Duodenal mucosa (tissue), 2 donors: ENCODE measurements around the gene NTRK3.

ENCODE experiments used
- H3K27ac ChIP-seq: one replicate; pipeline ENCODE4 v1.7.0; 2013; ENCODE audit warnings: low read depth, low read length
- H3K27me3 ChIP-seq, 2 donors: one replicate each; pipeline ENCODE4 v1.7.0; 2013; ENCODE audit warnings: low read length in 2 of 2, control low read depth in 1 of 2; ENCODE audit not compliant: insufficient read depth in 2 of 2, control insufficient read depth in 1 of 2
- H3K36me3 ChIP-seq, 2 donors: one replicate each; pipeline ENCODE4 v1.7.0; 2013; ENCODE audit warnings: low read length in 2 of 2, control low read depth in 1 of 2; ENCODE audit not compliant: insufficient read depth in 2 of 2, control insufficient read depth in 1 of 2
- H3K4me1 ChIP-seq, 2 donors: one replicate each; pipeline ENCODE4 v1.7.0; 2013; ENCODE audit warnings: low read length in 2 of 2, control low read depth in 1 of 2; ENCODE audit not compliant: insufficient read depth in 2 of 2, control insufficient read depth in 1 of 2
- H3K4me3 ChIP-seq, 2 donors: one replicate each; pipeline ENCODE4 v1.7.0; 2013; ENCODE audit warnings: low read length in 2 of 2, low read depth in 1 of 2
- H3K9ac ChIP-seq, 2 donors: one replicate each; pipeline ENCODE4 v1.7.0; 2013; ENCODE audit warnings: low read length in 2 of 2, low read depth in 1 of 2
- H3K9me3 ChIP-seq, 2 donors: one replicate each; pipeline ENCODE4 v1.7.0; 2013; ENCODE audit warnings: low read length in 2 of 2, control low read depth in 1 of 2; ENCODE audit not compliant: control insufficient read depth in 1 of 2

Gene NTRK3

DNA sequence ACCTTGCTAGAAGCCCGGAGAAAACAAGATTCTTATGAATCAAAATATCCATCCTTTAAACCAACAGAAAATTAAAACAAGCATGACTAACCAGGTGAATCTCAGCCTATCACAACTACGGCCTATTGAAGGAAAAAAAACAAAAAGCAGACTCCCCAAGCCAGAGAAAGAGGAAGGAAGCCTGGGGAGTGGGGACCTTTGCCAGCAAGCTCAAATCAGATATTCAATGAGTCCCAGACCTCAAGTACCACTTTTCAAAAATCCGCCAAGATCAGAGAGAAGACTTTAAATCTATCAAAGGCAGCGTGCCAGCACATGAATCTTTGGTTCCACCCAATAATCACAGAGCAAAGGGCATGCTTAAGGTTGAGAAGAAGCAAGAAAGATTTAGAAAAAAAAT lies 253.8 kb downstream of the NTRK3 start:
- Histone ChIP-seq H3K36me3 (no peaks in the 10 kb centered on the region), H3K4me1 (no peaks in the 10 kb centered on the region), H3K4me3 (no peak overlapping the region), H3K27ac (no peak overlapping the region), H3K9me3 (no peaks in the 10 kb centered on the region), H3K9ac (no peak overlapping the region), H3K27me3 (no peaks in the 10 kb centered on the region)

- no peaks in the 10 kb centered on the region for H3K9me3 ChIP-seq
- no peak overlapping the region for H3K27ac ChIP-seq
- H3K27me3 ChIP-seq: no peaks in the 10 kb centered on the region
- no peak overlapping the region for H3K9ac ChIP-seq
- no peak overlapping the region for H3K4me3 ChIP-seq
- no peaks in the 10 kb centered on the region for H3K4me1 ChIP-seq
- no peaks in the 10 kb centered on the region for H3K36me3 ChIP-seq
These were observed 257.9 kb downstream of the NTRK3 start for GRCh38 chr15:87998630-87999029.

- Histone ChIP-seq H3K9ac (no peak overlapping the region), H3K27ac (no peak overlapping the region), H3K36me3 (no peaks in the 10 kb centered on the region), H3K4me3 (no peak overlapping the region), H3K4me1 (no peaks in the 10 kb centered on the region), H3K9me3 (no peaks in the 10 kb centered on the region), H3K27me3 (no peaks in the 10 kb centered on the region)
These were observed 269.8 kb downstream of the NTRK3 start for GRCh38 chr15:87986776-87987175.

DNA sequence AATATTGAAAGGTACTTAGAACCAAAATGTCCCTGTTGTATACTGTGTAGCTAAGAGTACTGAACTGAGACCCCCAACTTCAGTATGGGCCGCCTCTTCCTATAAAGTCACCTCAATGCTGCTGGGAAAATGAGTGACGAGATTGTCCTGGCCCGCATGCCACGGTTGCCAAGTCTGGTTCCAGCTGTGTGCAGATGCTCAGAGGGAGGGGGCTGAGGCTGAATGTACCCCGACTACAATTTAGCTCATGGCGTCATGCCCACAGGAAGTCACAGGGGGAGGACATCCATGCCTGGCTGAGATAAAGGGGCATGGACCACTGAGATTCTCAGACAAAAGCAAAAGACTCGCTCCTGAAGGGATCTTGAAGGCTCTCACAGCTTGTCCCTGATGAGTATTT lies 271.1 kb downstream of the NTRK3 start:
- Histone ChIP-seq H3K9ac (no peak overlapping the region), H3K4me3 (no peak overlapping the region), H3K9me3 (no peaks in the 10 kb centered on the region), H3K36me3 (no peaks in the 10 kb centered on the region), H3K27ac (no peak overlapping the region), H3K4me1 (no peaks in the 10 kb centered on the region), H3K27me3 (no peaks in the 10 kb centered on the region)

- no peaks in the 10 kb centered on the region for H3K4me1 ChIP-seq
- H3K9ac ChIP-seq: no peak overlapping the region
- no peak overlapping the region for H3K4me3 ChIP-seq
- no peaks in the 10 kb centered on the region for H3K27me3 ChIP-seq
- no peaks in the 10 kb centered on the region for H3K9me3 ChIP-seq
- H3K36me3 ChIP-seq: no peaks in the 10 kb centered on the region
- no peak overlapping the region for H3K27ac ChIP-seq
These were observed 274.6 kb downstream of the NTRK3 start for GRCh38 chr15:87981969-87982368.

DNA sequence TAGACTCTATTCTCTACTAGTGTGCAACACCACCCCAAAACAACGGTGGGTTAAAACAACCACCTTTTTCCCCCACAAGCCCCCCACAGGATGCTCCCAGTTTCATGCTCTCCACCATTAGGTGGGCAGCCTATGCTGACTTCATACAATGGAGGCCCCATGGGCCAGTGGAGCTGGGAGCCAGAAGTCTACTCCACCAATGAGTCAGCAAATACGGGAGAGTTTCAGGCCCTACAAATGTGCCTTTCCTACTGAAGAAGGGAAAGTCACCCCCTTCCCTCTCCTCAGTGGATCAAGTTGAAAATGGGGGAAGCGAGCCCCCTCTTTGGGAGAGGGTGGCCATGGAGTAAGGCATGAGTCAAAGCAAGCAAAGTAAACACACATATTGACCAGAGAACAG lies 278.6 kb downstream of the NTRK3 start:
- no peak overlapping the region for H3K27ac ChIP-seq
- H3K4me3 ChIP-seq: no peak overlapping the region
- no peaks in the 10 kb centered on the region for H3K27me3 ChIP-seq
- H3K9me3 ChIP-seq: no peaks in the 10 kb centered on the region
- H3K36me3 ChIP-seq: no peaks in the 10 kb centered on the region
- no peaks in the 10 kb centered on the region for H3K4me1 ChIP-seq
- no peak overlapping the region for H3K9ac ChIP-seq

DNA sequence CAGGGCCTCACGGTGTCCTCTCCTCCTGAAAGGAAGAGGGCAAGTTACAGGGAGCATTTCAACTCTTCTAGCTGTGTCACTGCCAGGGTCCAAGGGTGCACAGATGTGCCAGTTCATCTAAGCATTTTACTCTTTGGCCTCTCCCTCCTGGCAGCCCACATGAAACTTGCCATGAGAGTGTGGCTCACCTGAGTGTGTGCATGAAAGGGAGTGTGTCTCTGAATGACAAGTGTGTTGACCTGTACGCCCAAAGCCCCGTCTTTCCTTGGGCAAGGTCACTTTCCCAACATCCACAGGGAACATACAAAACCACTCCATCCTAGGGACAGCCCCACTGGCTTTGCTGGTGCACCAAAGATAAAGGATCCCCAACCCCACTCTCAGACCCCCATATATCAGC lies 280.0 kb downstream of the NTRK3 start:
- Histone ChIP-seq H3K27me3 (no peaks in the 10 kb centered on the region), H3K27ac (no peak overlapping the region), H3K9me3 (no peaks in the 10 kb centered on the region), H3K9ac (no peak overlapping the region), H3K4me1 (no peaks in the 10 kb centered on the region), H3K4me3 (no peak overlapping the region), H3K36me3 (no peaks in the 10 kb centered on the region)

GRCh38 chr15:87973501-87974215 lies 282.9 kb downstream of the NTRK3 start:
- H3K9ac ChIP-seq: no peak overlapping the region
- no peak overlapping the region for H3K4me3 ChIP-seq
- H3K27me3 ChIP-seq: no peaks in the 10 kb centered on the region
- H3K27ac ChIP-seq: no peak overlapping the region
- H3K4me1 ChIP-seq: no peaks in the 10 kb centered on the region
- H3K36me3 ChIP-seq: no peaks in the 10 kb centered on the region
- no peaks in the 10 kb centered on the region for H3K9me3 ChIP-seq

DNA sequence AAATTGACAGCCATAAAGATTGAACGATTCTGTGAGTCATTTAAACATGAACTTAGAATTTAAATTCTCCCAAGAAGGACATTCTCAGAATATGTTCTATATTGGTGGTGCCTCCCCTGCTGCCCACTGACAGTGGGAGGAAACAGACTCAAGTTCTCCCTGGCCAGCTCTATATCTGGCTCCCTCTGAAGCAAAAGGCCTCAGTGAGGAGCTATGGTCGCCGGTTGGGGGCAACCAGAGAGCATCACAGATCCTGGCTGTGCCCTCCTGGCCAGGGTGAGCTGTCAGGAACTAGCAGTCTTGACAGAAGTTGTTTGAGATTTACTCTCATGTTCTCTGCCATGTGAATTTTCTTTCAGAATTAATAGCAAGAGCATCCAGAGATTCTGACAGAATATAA lies 285.5 kb downstream of the NTRK3 start:
- Histone ChIP-seq H3K9me3 (no peaks in the 10 kb centered on the region), H3K4me1 (no peaks in the 10 kb centered on the region), H3K9ac (no peak overlapping the region), H3K27ac (no peak overlapping the region), H3K36me3 (no peaks in the 10 kb centered on the region), H3K4me3 (no peak overlapping the region), H3K27me3 (no peaks in the 10 kb centered on the region)

GRCh38 chr15:87967951-87968350 lies 288.6 kb downstream of the NTRK3 start:
- Histone ChIP-seq H3K36me3 (no peaks in the 10 kb centered on the region), H3K27ac (no peak overlapping the region), H3K4me1 (no peaks in the 10 kb centered on the region), H3K9me3 (no peaks in the 10 kb centered on the region), H3K27me3 (no peaks in the 10 kb centered on the region), H3K9ac (no peak overlapping the region), H3K4me3 (no peak overlapping the region)

DNA sequence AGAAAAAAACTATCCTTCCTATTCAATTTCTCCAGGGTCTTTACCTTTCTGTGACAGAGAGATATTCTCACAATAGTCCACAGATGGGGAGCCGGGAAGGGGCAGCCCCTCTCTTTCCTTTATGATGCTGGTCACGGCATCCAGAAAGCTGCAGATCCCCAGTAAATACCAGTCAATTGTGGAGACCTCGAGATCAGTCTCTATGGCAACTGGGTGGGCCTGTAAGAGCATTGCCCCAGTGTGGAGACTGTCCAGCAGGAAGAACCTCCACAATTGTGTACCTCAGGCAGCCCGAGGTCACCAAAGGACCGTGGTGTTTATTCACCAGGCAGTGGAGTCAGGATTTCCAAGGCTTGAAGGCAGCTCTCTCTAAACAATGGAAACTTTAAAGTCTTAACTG lies 291.2 kb downstream of the NTRK3 start:
- H3K27ac ChIP-seq: no peak overlapping the region
- H3K9me3 ChIP-seq: no peaks in the 10 kb centered on the region
- H3K36me3 ChIP-seq: no peaks in the 10 kb centered on the region
- no peaks in the 10 kb centered on the region for H3K27me3 ChIP-seq
- no peak overlapping the region for H3K9ac ChIP-seq
- H3K4me1 ChIP-seq: no peaks in the 10 kb centered on the region
- no peak overlapping the region for H3K4me3 ChIP-seq
